Fibroblast of skin of scalp (primary cell): ENCODE measurements around the gene KRT73.

Experiments
- DNase-seq: peaks from one replicate; pipeline ENCODE4 v3.0.0-alpha.2; 2013

Gene KRT73

DNA sequence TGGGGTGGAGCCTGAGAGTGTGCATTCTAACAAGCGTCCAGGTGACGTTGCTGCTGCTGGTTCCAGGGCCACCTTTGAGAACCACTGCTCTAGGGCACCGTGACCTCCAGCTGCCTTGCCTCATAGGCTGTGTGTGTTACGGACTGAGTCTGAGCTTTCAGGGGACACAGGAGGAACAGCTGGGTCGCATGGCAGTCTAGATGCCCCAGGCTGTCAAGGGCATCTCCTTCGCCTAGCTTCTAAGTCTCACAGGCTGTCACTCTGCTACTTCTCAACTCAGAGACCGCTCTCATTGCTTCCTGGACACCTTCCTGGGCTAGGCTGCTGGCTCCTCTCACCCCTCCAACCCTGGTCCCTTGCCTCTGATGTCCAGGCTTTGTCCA lies 965 bp downstream of the KRT73 start:
- no peak for DNase-seq

DNA sequence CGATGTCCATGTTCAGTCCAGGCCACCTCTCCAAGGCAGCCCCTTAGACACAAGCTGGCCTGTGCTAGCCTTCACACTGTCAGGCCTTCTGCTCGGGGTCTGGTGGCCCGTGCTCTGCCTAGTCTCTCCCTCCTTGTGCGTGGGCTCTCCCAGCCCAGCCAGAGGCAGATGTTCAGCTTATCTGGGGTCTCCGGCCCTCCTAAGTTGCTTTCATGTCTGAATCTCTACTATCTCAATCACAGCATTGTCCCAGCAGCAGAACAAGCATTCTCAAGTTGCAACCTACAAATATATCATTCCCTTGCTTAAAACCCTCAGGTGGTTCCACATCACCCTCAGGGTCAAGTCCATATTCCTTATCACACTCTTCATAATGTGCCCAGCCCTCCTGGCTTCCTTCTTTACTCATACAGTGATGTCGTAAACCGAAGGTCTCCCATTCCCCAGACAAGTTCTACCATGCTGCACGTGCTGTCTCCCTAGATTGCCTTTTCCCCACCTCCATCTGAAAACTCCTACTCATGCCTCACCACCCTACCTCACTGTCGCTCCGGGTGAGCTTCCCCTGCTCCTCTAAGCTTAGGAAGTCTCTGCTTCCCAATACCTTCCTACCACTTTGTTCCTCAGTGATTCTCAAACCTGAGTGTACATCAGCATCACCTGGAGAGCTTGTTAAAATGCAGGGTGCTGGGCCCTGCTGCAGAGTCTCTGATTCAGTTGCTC lies 1.5 kb downstream of the KRT73 start:
- no peak for DNase-seq

DNA sequence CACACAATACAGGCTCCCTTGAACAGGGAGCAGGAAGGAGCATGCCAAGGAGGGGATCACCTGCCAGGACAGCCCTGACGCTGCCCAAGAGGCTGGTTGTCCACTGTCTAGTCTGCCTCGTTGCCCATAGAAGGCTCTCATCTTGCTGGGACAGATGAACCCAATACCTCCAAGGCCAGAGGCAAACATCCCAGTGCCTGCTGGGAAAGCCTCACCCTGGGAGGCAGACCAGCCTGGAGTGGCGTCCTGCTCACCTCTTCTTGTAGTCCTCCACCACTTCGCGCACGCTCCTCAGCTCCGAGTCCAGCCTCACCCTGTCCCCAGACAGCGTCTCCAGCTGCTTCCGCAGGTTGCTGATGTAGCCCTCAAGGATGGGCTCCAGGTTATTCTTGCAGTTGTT lies 2.4 kb downstream of the KRT73 start:
- no peak for DNase-seq

DNA sequence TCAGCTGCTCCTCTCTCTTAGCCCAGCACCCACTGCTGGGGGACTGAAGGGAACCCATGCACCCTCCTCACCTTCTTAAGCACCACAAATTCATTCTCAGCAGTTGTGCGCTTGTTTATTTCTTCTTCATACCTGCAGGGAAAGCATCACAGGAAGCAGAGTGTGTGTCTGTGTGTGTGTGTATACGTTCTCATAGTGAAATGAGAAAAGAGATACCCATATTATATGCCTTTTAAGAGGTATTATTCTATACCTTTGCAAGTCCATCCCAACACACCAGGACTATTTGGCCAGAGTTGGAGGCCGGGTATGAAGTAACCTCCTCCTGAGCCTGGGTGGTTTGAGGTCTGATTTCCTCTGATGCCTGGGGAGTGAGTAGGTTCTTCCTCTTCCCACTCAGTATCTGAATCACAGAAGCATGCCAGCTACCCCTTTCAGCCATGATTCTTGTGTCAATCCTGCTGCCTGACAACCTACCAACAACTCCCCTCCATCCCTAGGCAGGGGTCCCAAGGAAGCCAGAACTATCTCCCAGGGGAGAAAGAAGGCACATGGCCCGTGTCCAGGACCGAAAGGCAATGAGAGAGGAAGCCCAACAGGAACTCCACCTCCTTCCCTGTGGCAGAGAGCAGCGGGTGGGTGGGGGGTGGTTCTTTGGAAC lies 3.0 kb downstream of the KRT73 start:
- no peak for DNase-seq

DNA sequence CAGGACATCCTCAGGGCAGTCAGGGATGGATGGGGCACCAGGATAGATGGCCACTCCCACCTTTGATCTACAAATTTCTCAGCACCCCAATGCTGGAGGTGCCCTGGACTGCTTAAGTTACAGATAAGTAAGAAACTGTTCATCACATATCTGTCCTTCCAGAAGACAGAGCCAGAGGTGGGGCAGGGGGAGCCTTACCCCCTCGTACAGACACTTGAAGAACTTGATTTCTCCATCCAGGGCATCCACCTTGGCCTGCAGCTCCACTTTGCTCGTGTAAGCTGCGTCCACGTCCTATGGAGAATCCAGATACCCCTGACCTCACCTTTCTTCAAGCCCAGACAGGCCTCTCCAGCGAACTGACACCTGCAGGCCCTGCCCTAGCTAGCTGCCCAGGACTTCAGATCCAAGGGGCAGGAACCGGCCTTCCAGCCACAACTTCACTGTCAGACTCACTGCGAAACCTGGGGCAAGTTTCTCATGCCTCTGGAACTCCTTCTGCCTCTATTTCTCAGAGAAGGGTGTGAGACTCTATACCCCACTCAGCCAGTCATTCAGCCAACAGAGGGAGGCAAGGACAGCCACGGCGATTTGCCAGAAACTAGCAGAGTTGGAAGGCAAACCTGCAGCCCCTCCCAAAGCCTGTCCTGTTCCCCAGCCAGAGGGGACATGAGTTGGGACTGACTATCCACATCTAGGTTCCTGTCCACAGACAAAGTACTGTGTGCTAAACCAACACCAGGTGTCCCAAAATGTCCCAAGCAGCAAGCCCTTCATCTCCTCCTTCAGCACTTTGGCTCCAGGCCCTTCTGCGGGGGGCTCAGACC lies 3.8 kb downstream of the KRT73 start:
- DNase-seq = no peak

DNA sequence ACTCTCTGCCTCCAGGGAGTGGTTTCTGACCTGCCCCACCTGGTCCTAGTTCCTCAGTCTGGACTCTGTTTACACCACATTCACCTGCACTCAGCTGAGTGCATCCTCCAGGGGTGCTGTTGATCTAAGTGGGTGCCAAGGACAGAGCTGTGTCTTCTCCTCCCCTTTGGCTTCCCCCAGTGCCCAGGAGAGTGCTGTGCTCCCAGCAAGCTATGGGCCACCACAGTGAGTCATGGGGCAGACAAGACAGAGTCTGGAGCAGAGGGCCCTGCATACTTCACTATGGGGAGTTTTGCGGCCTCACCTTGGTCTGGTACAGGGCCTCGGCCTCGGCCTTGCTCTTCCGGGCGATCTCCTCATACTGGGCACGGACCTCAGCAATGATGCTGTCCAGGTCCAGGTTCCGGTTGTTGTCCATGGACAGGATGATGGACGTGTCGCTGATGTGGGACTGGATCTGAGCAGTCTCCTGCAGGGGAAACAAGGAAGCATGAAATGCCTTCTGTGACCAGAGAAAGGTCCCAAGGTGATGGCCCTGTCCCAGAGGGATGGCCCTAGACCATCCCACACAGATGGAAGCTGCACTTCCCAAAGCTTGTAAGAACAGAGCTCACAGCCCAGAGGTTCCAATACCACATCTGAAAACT lies 4.9 kb downstream of the KRT73 start:
- no peak for DNase-seq

DNA sequence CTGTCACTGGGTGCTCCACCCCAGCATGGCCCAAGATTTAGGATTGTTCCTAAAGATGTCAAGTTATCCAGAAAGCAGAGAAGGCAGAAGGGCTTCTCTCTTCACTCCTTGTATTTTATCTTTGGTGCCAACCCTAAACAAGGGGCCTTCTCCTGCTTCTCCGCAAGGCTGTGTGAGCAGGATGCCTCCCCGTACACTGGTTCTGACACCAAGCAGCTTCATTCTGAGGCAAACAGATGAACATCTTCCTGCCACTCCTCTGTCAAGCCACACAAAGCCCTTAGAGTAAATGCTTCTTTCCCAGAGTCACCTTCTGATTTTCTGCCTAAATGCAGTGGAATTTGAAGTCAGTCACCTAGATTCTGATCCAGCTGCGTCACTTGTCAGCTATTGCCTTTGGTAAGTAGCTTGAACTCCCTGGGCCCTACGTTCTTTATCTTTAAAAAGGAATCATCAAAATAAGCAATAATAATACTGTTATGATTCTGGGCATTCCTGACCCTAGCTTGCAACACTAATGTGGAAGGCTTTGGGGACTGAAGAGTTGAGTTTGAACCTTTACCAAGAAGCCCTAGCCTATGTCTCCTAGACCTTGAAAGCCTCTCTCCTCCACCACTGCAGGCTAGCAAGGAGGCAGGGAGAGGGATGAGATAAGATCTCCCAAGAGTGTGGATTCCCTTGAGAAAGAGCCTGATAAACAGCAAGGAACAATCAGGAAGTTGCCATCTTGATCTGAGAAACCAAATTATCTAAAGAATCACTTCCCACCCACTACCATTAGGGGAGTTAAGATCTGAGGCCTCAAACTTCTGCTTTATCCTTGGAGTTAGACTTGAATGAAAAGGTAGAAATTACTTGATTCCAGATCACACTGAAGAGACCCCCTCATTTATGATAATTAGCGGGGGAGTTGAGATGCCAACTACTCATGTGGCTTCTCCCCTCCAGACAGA lies 5.7 kb downstream of the KRT73 start:
- no peak for DNase-seq

DNA sequence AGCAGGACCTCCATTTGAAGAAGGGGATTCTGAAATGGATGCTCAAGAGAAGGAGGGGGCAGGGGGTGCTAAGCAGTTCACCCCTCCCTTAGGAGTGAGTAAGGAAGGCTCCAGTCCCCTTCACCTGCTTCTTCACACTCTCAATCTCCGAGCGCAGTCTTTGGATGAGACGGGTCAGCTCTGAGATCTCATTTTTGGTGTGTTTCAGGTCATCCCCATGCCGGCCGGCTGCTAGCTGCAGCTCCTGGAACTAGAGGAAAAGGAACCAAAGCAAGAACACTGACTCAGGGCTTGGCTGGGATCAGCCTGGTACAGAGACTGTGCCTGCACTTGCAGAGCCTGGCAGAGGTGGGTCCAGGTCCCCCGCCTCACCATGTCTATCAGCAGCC lies 7.3 kb downstream of the KRT73 start:
- no peak for DNase-seq

DNA sequence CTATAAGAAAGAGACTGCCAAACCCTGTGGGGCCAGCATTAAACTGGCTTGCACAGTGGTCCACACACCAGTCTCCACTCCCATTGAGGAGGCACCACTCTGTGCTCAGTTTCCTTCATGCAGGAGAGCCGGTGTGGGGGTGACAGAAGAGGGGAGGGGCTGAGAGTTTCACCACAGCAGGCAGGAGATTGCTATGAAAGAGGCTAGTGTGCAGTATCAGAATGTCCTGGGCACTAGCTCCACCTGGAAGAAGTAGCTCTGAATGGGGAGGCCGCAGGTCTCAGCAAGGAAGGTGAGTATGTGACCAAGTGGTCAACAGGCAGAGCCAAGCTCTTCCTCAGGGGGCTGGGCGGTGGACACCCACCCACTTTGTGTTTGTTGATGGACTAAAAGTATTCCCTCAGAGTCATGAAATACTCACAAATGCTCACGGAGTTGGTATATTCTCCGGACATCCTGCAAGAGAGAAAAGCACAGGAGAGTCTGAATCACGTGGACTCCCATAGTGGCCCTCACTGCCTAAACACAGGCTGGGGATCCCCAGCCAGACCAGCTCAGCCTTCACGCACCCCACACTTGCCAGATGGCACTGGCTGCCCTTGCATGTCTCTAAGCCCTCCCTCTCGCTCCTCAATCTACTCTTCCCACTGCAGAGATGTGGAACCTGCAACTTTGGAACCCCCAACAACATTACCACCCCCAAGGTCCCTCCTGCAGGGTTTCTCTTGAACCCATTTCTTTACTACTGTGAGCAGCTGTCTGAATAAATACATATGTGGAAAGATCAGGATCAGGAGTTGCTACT lies 9.3 kb downstream of the KRT73 start:
- no peak for DNase-seq

DNA sequence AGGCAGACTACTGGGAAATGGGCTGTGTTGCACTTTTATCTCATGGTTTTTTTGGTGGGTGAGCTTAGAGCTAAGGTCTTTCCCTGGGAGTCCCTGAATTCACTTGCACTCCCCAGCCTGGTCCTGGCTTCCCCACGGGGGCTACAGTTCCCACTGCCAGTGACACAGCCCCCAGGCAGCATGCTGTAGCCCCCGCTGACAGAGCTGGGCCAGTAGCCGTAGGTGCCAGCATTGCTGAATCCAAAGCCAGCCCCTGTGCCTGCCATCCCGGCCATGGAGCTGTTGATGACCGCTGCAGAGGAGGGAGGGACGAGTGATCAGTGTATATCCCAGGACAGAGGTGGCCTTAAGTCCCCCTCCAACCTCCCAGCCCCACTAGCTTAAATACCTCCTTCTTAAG lies 10.2 kb downstream of the KRT73 start:
- DNase-seq = no peak

DNA sequence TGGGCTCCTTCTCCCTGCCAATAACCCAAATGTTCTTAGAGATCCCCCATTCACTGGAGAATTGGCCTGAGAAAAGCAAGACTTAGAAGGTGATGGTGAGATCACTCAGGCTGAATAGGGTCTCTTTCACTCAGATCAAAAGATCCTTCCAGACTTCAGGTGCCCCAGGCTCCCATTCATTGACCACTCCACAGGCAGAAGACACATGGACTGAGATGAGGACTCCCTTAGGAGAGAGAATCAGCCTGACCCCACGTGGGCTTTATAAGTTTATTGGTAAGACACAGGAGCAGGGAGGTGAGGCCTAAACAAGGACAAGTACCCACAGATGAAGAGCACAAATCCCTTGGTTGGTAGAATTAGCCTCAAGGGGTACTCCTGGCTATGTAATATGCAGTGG lies 11.0 kb downstream of the KRT73 start:
- no peak for DNase-seq

DNA sequence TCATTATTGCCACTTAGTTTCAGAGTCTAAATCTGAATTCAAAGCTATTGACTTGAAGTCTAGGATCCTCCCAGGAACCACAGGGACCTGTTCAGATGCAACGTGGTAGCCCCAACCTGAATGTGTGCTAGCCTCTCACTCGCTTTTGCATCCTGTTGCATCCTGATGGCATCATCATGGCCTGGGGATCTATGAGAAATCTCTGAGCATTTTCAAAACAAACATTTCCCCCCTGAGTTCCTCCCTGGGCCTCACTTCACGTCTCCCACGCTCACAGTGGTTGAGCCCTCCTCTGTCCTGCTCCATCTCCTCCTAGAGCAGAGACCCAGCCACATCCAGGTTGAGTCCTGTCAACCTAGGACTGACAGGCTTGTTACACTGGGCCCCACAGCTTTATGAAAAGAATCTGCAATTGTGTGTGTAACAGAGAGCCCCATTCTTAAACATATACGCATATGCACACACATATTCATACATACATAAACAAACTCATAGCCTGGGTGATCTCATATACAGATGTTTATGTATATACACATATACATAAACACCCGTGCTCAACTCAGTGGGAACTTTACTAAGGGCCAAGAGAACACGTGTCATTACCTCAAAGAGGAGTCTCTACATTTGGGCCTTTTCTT lies 11.7 kb downstream of the KRT73 start:
- no peak for DNase-seq

DNA sequence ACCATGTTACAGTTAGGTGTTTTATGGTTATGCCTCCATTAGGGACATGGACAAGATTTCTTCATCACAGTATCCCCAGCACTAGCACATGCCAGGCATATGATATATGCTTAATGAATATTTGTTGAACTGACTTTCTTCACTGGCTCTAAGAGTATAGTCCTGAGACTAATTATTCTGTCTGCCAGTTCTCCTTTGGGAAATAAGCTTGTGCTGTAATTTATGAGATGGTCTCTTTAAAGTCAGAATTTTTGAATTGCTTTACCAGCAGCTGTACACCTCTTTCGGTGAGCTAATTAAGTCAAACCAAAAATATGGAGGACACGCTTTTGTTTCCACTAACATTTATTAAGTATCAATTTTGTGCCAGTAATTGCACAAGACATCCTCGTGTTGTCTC lies 12.3 kb downstream of the KRT73 start:
- no peak for DNase-seq

DNA sequence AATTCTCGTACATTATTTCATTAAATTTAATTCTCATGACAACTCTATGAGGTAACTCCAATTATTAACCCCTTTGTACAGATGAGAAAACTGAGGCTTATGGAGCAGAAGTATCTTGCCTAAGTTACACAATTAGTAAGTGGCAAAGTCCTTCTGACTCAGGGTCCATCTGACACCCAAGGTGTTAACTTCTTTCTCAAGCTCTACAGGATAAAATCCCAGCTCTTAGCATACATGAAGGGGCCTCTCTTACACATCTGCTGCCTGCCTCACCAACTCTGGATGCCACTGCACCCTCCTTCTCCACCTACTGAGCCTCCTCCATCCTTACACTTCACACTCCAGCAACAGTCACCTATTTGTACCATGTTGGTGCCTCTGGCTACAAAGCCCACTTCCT lies 12.8 kb downstream of the KRT73 start:
- DNase-seq = no peak

DNA sequence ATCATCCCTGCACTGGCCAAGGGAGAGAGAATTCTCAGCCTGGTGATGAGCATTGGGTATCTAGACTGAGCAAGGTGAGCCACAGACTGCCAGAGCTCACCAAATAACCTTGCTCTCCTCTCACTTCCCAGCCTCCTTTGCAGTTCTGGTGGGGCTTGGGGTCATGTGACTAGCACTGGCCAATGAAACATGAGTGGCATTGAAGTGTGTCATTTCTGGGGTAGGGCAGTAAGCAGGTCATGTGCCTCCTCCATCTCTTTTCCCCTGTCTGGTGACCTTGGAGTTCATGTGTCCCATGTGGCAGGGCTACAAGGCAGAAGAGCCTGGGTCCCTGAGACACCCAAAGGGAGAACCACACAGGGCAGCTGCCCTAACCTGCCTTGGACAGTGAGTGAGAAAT lies 13.5 kb downstream of the KRT73 start:
- no peak for DNase-seq

DNA sequence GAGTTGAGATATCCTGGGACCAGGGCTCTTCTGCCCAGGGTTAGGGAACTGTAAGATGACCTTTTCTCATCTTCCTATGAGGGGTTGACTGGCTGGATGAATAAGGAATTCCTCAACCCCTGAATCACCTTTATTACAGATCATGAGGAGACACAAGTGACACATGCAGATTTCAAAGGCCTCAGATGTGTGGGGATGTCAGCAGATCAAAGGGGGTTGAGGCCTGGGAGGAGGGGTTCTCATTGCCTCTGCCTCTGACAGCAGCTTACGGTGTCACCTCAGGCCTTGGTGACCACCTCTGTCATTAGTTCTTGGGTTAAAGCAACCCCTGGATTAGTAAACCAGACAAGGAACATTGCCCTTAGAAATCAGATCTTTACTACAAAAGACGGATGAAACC lies 15.0 kb downstream of the KRT73 start:
- DNase-seq = no peak

DNA sequence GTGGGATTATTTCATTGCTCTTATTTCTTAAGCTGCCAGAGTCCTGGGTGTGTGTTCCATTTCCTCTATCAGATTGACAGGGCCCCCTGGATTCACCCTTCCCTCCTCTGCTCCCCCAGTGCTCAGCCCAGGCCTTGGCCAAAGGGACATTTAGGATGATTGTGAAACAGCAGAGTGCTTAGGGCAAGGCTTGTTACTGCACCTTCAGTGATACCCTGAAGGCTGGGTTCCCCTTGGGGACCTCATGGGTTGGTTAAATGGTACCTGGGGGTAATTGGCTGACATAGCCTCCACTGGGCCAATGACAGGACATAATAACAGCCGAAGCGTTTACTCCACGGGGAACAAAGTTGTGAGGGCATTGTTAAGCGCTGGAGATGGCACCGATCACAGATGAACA lies 15.8 kb downstream of the KRT73 start:
- no peak for DNase-seq

DNA sequence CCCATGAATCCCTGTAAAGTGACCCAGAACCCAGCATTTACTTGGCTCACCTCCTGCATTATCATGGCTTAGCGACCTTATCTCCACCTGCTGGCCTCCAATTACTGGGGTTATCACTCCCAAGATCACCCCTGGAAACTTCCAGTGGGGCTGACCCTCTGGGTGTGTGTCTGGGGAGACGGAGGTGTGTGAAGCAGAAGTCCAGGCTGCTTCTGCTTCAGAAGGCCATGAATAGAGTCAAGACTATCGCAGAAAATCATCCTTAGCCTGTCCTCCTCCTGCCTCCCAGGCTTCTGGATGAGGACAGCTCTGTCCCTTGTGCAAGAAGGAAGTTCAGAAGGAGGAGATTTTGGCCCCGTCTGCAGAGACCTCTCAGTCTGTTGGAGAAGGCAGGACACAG lies 16.7 kb downstream of the KRT73 start:
- DNase-seq = no peak

DNA sequence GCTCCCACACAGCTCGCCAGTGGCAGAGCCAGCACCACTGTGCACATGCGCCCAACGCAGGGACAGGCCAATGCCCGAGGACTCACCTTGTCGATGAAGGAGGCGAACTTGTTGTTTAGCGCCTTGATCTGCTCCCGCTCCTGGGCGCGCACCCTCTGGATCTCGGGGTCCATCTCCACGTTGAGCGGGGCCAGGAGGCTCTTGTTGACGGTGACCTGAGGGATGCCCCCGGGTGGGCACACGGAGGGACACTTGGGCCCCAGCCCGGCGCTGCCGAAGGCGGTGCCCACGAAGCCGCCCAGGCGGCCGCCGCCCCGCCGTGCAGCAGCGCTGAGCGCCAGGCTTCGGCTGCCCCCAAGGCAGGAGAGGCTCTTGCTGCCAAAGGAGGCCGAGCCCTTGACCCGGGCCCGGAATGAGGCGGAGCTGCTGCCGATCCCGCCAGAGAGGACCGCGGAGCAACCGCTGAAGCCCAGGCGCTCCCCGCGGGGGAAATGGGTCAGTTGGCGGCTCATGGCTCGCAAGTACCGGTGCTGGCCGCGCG lies 17.3 kb downstream of the KRT73 start, which contains the start of gene KRT72:
Gene KRT72 (minus strand): TSS at position 523 of the 541 bp plus-strand sequence. CDS start 11 bp downstream, at position 512.
- DNase-seq = no peak

DNA sequence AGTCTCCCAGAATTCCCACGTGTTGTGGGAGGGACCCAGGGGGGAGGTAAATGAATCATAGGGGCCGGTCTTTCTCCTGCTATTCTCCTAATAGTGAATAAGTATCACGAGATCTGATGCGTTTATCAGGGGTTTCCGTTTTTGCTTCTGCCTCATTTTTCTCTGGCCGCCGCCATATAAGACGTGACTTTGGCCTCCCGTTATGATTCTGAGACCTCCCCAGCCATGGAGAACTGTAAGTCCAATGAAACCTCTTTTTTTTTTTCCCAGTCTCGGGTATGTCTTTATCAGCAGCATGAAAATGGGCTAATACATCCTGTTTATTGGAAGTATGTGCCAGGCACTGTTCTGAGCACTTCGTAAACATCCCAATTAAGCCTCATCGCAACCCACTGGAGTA lies 17.9 kb downstream of the KRT73 start:
- DNase-seq = no peak
